GM12878 (cell line): ENCODE measurements around the gene NR2C2AP.

Source experiments
- BACH1 ChIP-seq: fragments of 450-650 bp; IDR thresholded peaks from 2 replicates; pipeline ENCODE4 v1.6.1; 2017; ENCODE audit warnings: mild to moderate bottlenecking, borderline replicate concordance
- BCL3 ChIP-seq: IDR thresholded peaks from 2 replicates; pipeline ENCODE4 v1.6.1; 2011; ENCODE audit warnings: borderline replicate concordance, low read depth, mild to moderate bottlenecking, moderate library complexity, low read length; ENCODE audit not compliant: insufficient read depth, poor library complexity, severe bottlenecking
- CBX5 ChIP-seq: sonication (generic); IDR thresholded peaks from 2 replicates; pipeline ENCODE4 v1.6.1; 2016; ENCODE audit warnings: low read depth, moderate library complexity, mild to moderate bottlenecking, inconsistent platforms
- CTCF ChIP-seq, 3 experiments: IDR thresholded peaks in 2 of 3; conservative IDR thresholded peaks in 1 of 3; 2 replicates each; pipeline ENCODE4 v1.5.1; 2011; ENCODE audit warnings: low read depth in 3 of 3, low read length in 3 of 3, mild to moderate bottlenecking in 3 of 3, control low read depth in 2 of 3, moderate library complexity in 2 of 3, inconsistent platforms in 1 of 3, mixed read lengths in 1 of 3; ENCODE audit not compliant: control insufficient read depth in 2 of 3, insufficient read depth in 1 of 3; ENCODE audit errors: extremely low read depth in 1 of 3
- EP300 ChIP-seq, 2 experiments: fragments of 150-350 bp in 1 of 2; IDR thresholded peaks; 2 replicates each; pipeline ENCODE4 v1.6.1; 2011 to 2012; ENCODE audit warnings: low read depth in 2 of 2, low read length in 2 of 2, borderline replicate concordance in 1 of 2, improper control_type of control experiment in 1 of 2, inconsistent platforms in 1 of 2; ENCODE audit not compliant: control insufficient read depth in 1 of 2
- HDGF ChIP-seq: fragments of 450-650 bp; IDR thresholded peaks from 2 replicates; pipeline ENCODE4 v1.6.1; 2016; ENCODE audit warnings: antibody characterized with exemption
- MTA2 ChIP-seq: fragments of 450-650 bp; IDR thresholded peaks from 2 replicates; pipeline ENCODE4 v1.6.1; 2016; ENCODE audit warnings: low read depth, mild to moderate bottlenecking, moderate library complexity
- NRF1 ChIP-seq: conservative IDR thresholded peaks from 2 replicates; pipeline ENCODE4 v1.6.1; 2011; ENCODE audit warnings: mild to moderate bottlenecking, low read depth, low read length, improper control_type of control experiment
- RB1 ChIP-seq: fragments of 450-650 bp; formaldehyde crosslinking; IDR thresholded peaks from 2 replicates; pipeline ENCODE4 v1.6.1; 2017; ENCODE audit warnings: mild to moderate bottlenecking, borderline replicate concordance
- RBBP5 ChIP-seq: fragments of 200-600 bp; sonication (generic); conservative IDR thresholded peaks from 2 replicates; pipeline ENCODE4 v1.6.1; 2016
- SMARCA5 ChIP-seq: fragments of 450-650 bp; IDR thresholded peaks from 2 replicates; pipeline ENCODE4 v1.6.1; 2017; ENCODE audit warnings: mild to moderate bottlenecking
- SRF ChIP-seq, 2 experiments: IDR thresholded peaks; 2 replicates each; pipeline ENCODE4 v1.6.1; 2011; ENCODE audit warnings: low read depth in 2 of 2, low read length in 2 of 2, mild to moderate bottlenecking in 1 of 2, moderate library complexity in 1 of 2
- TARDBP ChIP-seq: IDR thresholded peaks from 2 replicates; pipeline ENCODE4 v1.6.1; 2016; ENCODE audit warnings: borderline replicate concordance

GRCh38 chr19:19155495-19156219, 47.6 kb downstream of the NR2C2AP start:
- TF ChIP-seq CTCF (IDR thresholded peaks at IDR 0.05 in 2 of 3, conservative IDR thresholded peaks at IDR 0.05 in 1 of 3; ENCODE audit: control insufficient read depth in 2 of 3, extremely low read depth in 1 of 3, insufficient read depth in 1 of 3, low read depth in 3 of 3, low read length in 3 of 3) (no peak), BCL3 (no peak), MTA2 (peak; percentile 35; the same call in 1 of the 2 replicates), EP300 (IDR thresholded peaks at IDR 0.05; ENCODE audit: borderline replicate concordance in 1 of 2, control insufficient read depth in 1 of 2, low read depth in 2 of 2, low read length in 2 of 2) (0 out of 4 replicates have a peak, but pooled peaks of 1 of the 2 experiments have one; percentile 16), SMARCA5 (peak; percentile 32; the same call in 1 of the 2 replicates), SRF (IDR thresholded peaks at IDR 0.05; ENCODE audit: low read depth in 2 of 2, low read length in 2 of 2) (no peak), TARDBP (no peak), RBBP5 (no peak), BACH1 (peak; percentile 44; the same call in 1 of the 2 replicates), NRF1 (no peak), HDGF (peak; percentile 58; the same call in 1 of the 2 replicates), RB1 (no peak), CBX5 (no peak)
